Measurements from ENCODE around the gene IL1A.

IL1A gene

GRCh38 chr2:112798979-112799975 is 15.0 kb upstream of the IL1A start:
- TF ChIP-seq CTCF (IDR thresholded peaks at IDR 0.05; ENCODE audit: low read depth, low read length): no peak
- peak in 1 of 2 donors; percentile 66 for DNase-seq (ENCODE audit: low read depth in 2 of 2)
- no peak overlapping the region for H3K4me3 ChIP-seq (replicated peaks in 1 of 2; ENCODE audit: low read depth in 2 of 2, low read length in 2 of 2)

GRCh38 chr2:112796486-112796885 is 12.2 kb upstream of the IL1A start:
- H3K4me3 ChIP-seq (replicated peaks in 1 of 2; ENCODE audit: low read depth in 2 of 2, low read length in 2 of 2): no peak overlapping the region
- TF ChIP-seq CTCF (IDR thresholded peaks at IDR 0.05; ENCODE audit: low read depth, low read length): no peak
- DNase-seq (ENCODE audit: low read depth in 2 of 2): no peak

- TF ChIP-seq CTCF (IDR thresholded peaks at IDR 0.05; ENCODE audit: low read depth, low read length): no peak
- no peak overlapping the region for H3K4me3 ChIP-seq (replicated peaks in 1 of 2; ENCODE audit: low read depth in 2 of 2, low read length in 2 of 2)
- no peak for DNase-seq (ENCODE audit: low read depth in 2 of 2)
These were observed 11.5 kb upstream of the IL1A start for GRCh38 chr2:112795774-112796173.

- DNase-seq (ENCODE audit: low read depth in 2 of 2): no peak
- no peak for TF ChIP-seq CTCF (IDR thresholded peaks at IDR 0.05; ENCODE audit: low read depth, low read length)
- H3K4me3 ChIP-seq (replicated peaks in 1 of 2; ENCODE audit: low read depth in 2 of 2, low read length in 2 of 2): no peak overlapping the region
These were observed 10.5 kb upstream of the IL1A start for GRCh38 chr2:112794841-112795240.

- peak; percentile 87 to 98 for DNase-seq (ENCODE audit: low read depth in 2 of 2)
- no peak for TF ChIP-seq CTCF (IDR thresholded peaks at IDR 0.05; ENCODE audit: low read depth, low read length)
- H3K4me3 ChIP-seq (replicated peaks in 1 of 2; ENCODE audit: low read depth in 2 of 2, low read length in 2 of 2): no peak overlapping the region
These were observed 9.9 kb upstream of the IL1A start for GRCh38 chr2:112794131-112794733.

GRCh38 chr2:112793449-112793978 is 9.2 kb upstream of the IL1A start:
- TF ChIP-seq CTCF (IDR thresholded peaks at IDR 0.05; ENCODE audit: low read depth, low read length): no peak
- H3K4me3 ChIP-seq (replicated peaks in 1 of 2; ENCODE audit: low read depth in 2 of 2, low read length in 2 of 2): no peak overlapping the region
- DNase-seq (ENCODE audit: low read depth in 2 of 2): peak; percentile 33 to 74

All from cardiac fibroblast (primary cell).